OCI-LY3 (cell line): ENCODE measurements around the gene CD58.
A peak's percentile ranks its signal among the peaks of the same experiment; 100 is the strongest.

ENCODE experiments used
- H2AFZ ChIP-seq: fragments of 200-600, 300-600 bp; shearing (Covaris generic); 2 replicates; pipeline ENCODE4 v1.6.0; 2014; ENCODE audit warnings: antibody characterized with exemption, low read depth, low read length
- H3K27ac ChIP-seq: fragments of 200-600, 300-600 bp; sonication (generic); 2 replicates; pipeline ENCODE4 v1.5.1; 2014; ENCODE audit warnings: mild to moderate bottlenecking, low read length, moderate library complexity, mixed read lengths
- H3K27me3 ChIP-seq: fragments of 200-600, 300-600 bp; sonication (generic); 2 replicates; pipeline ENCODE4 v1.6.1; 2014; ENCODE audit warnings: low read depth, low read length, mixed read lengths
- H3K36me3 ChIP-seq: fragments of 200-600, 300-600 bp; sonication (generic); replicated peaks from 2 replicates; pipeline ENCODE3; 2014; ENCODE audit warnings: low read depth, low read length, mixed read lengths
- H3K4me1 ChIP-seq: fragments of 300-600, 200-600 bp; sonication (generic); 2 replicates; pipeline ENCODE4 v1.6.1; 2014; ENCODE audit warnings: low read length, mixed read lengths
- H3K4me2 ChIP-seq: fragments of 200-600, 300-600 bp; sonication (generic); 2 replicates; pipeline ENCODE4 v1.6.1; 2014; ENCODE audit warnings: low read length, mixed read lengths
- H3K4me3 ChIP-seq: fragments of 300-600, 200-600 bp; sonication (generic); 2 replicates; pipeline ENCODE4 v1.5.1; 2014; ENCODE audit warnings: antibody characterized with exemption, mild to moderate bottlenecking, low read length, moderate library complexity
- H3K79me2 ChIP-seq: fragments of 300-600, 200-600 bp; shearing (Covaris generic); 2 replicates; pipeline ENCODE4 v1.6.1; 2014; ENCODE audit warnings: mild to moderate bottlenecking, low read length, mixed read lengths
- H3K9ac ChIP-seq: fragments of 300-600, 200-600 bp; shearing (Covaris generic); 2 replicates; pipeline ENCODE4 v1.6.0; 2014; ENCODE audit warnings: mild to moderate bottlenecking, low read length, moderate library complexity
- H3K9me3 ChIP-seq: fragments of 200-600, 300-600 bp; shearing (Covaris generic); 2 replicates; pipeline ENCODE4 v1.6.1; 2014; ENCODE audit warnings: low read length, mixed read lengths; ENCODE audit not compliant: insufficient read depth
- H4K20me1 ChIP-seq: fragments of 200-600, 300-600 bp; sonication (generic); 2 replicates; pipeline ENCODE4 v1.6.1; 2016; ENCODE audit warnings: low read length, mixed read lengths; ENCODE audit not compliant: insufficient read depth
- EZH2phosphoT487 ChIP-seq: fragments of 200-600 bp; shearing (Covaris generic); IDR thresholded peaks from 2 replicates; pipeline ENCODE4 v1.6.1; 2018; ENCODE audit warnings: antibody characterized with exemption, mixed run types, low read depth
- TF ChIP-seq, protein P1 (sequence below): fragments of 200-600, 300-600 bp; sonication (generic); IDR thresholded peaks from 2 replicates; pipeline ENCODE4 v1.5.1; 2014; ENCODE audit warnings: antibody characterized with exemption, low read length, low read depth

Gene CD58

DNA sequence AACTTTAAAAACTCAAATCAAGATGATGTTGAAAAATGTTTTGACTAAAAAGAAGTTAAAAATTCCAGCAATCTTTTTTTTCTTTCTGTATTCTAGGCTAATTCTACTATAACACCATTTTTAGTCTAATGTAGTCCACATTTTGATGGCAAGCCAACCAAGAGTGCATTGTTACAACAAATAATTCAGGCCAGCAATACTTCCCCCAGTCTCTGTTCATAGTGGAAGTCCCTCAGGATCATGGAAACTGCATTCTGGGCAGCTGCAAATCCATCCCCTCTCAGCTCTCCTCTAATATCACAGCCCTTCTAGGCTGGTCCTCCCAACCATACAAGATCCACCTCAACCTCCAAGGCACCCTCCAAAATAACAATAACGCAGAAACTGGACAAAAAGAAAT, 7.8 kb upstream of the CD58 start:
- TF ChIP-seq, protein P1, sequence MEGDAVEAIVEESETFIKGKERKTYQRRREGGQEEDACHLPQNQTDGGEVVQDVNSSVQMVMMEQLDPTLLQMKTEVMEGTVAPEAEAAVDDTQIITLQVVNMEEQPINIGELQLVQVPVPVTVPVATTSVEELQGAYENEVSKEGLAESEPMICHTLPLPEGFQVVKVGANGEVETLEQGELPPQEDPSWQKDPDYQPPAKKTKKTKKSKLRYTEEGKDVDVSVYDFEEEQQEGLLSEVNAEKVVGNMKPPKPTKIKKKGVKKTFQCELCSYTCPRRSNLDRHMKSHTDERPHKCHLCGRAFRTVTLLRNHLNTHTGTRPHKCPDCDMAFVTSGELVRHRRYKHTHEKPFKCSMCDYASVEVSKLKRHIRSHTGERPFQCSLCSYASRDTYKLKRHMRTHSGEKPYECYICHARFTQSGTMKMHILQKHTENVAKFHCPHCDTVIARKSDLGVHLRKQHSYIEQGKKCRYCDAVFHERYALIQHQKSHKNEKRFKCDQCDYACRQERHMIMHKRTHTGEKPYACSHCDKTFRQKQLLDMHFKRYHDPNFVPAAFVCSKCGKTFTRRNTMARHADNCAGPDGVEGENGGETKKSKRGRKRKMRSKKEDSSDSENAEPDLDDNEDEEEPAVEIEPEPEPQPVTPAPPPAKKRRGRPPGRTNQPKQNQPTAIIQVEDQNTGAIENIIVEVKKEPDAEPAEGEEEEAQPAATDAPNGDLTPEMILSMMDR = no peak
- TF ChIP-seq EZH2phosphoT487 = no peak
- Histone ChIP-seq H3K27ac (no peak overlapping the region), H3K36me3 (peaks cover 26% of the 10 kb centered on the region), H3K4me3 (no peak overlapping the region), H2AFZ (no peak overlapping the region), H3K4me1 (peaks cover 60% of the 10 kb centered on the region), H3K9ac (no peak overlapping the region), H4K20me1 (no peaks in the 10 kb centered on the region), H3K4me2 (no peak overlapping the region), H3K9me3 (no peaks in the 10 kb centered on the region), H3K27me3 (no peaks in the 10 kb centered on the region), H3K79me2 (no peaks in the 10 kb centered on the region)

DNA sequence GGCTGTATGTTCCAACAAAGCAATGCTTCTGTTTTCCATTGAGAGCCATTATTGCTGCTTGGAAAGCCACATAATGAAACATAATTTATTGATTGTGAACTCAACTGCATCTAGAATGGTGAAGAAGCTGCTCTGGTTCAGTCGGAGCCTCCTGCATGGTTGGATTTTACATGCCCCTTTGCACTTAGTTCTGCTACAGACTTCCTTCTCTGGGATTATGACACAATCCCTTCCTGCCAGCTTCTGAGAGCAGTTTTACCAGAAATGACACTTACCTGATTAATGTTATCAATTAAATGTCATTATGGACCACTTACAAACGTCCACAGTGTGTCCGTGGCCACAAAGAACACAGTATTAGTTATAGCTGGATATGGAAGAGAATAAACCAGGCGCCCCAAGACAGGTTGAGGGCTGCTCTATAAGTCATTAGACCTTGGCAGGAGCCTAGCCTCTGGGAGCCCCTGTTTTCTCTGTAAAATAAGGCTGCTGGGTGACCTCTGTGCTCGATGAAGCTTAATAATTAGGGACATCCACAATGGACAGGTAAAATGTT, 7.0 kb upstream of the CD58 start:
- Histone ChIP-seq H3K4me2 (no peak overlapping the region), H3K79me2 (no peaks in the 10 kb centered on the region), H3K36me3 (peaks cover 20% of the 10 kb centered on the region), H3K9me3 (no peaks in the 10 kb centered on the region), H3K4me1 (peaks cover 68% of the 10 kb centered on the region), H3K4me3 (no peak overlapping the region), H3K27me3 (no peaks in the 10 kb centered on the region), H4K20me1 (no peaks in the 10 kb centered on the region), H3K9ac (no peak overlapping the region), H2AFZ (no peak overlapping the region), H3K27ac (peak overlapping the region; percentile 98; the same call in 1 of the 2 replicates)
- TF ChIP-seq EZH2phosphoT487 = no peak
- TF ChIP-seq, protein P1 = no peak

DNA sequence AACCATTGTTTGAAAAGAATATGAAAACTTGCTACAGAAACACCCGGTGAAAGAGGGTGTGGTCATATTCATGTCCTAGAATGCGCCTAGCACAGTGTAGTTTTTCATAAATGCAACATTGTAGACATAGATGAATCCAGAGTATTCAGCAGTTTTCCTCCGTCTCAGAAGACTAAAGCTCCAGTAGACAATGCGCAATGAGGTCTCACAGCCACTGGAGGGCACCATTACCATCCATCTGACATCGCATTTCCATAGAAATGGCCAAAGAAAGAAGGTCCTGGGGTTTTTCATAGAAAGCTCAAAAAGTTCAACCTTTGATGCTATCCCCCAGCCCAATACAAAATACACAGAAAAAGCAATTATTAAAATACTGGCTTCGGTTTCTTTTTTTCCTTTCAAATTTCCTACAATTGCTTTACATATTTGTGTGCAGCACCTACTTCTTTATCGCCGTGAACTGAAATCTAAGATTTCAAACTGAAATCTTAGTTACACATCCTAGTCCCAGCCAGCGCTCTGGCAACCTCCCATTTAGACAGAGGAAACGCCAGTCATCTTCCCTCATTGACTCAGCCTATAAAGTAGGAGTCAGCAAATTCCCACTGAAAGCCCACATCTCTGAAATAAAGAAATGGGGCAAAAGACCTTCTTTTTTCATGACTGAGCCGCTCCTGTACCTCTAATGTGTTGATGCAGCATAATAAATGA, 3.9 kb upstream of the CD58 start:
- H3K27ac ChIP-seq = peak overlapping the region; percentile 98
- peaks cover 74% of the 10 kb centered on the region for H3K4me1 ChIP-seq
- H3K4me2 ChIP-seq = peak overlapping the region; percentile 98
- H2AFZ ChIP-seq = no peak overlapping the region
- peaks cover 13% of the 10 kb centered on the region for H3K36me3 ChIP-seq
- H3K79me2 ChIP-seq = peaks cover 15% of the 10 kb centered on the region
- H3K27me3 ChIP-seq = no peaks in the 10 kb centered on the region
- peak overlapping the region; percentile 68 for H3K9ac ChIP-seq
- no peaks in the 10 kb centered on the region for H3K9me3 ChIP-seq
- no peaks in the 10 kb centered on the region for H4K20me1 ChIP-seq
- no peak for TF ChIP-seq EZH2phosphoT487
- TF ChIP-seq, protein P1 = peak; percentile 84
- peak overlapping the region; percentile 36 for H3K4me3 ChIP-seq

DNA sequence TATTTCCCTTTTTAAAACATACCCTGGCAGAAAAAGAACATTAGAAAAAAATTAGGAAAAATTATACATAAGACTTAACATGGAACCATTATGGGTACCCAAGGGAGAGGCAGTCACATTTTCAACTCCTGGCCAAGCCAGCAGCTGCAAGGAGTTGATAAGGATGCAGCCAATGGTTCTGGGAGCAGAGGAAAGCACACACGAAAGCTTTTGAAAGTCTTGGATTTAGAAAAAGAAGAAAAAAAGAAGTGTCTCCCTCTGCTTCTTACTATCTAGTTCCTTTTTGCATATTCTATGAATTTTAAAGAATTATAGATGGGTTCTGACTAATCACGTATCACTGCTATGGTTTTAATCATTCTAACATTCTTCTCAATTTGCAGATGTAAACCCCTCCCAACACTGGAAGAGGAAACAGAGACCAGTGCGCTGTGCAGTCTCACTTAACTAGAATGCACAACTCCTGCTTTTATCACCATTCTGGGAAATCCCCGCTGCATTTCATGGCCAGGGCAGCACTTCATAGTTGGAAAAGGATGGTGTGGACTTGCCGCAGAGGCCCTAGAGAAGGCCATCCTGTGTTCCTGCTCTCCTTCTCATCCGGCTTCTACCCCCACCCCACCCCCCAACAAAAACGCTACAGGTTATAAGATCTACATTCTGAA, 2.7 kb upstream of the CD58 start:
- Histone ChIP-seq H3K27ac (peak overlapping the region; percentile 98), H3K9me3 (no peaks in the 10 kb centered on the region), H3K36me3 (peaks cover 13% of the 10 kb centered on the region), H4K20me1 (no peaks in the 10 kb centered on the region), H3K4me1 (peaks cover 86% of the 10 kb centered on the region), H3K27me3 (no peaks in the 10 kb centered on the region), H2AFZ (no peak overlapping the region), H3K4me2 (peak overlapping the region; percentile 98), H3K9ac (peak overlapping the region; percentile 100), H3K79me2 (peaks cover 22% of the 10 kb centered on the region), H3K4me3 (peak overlapping the region; percentile 36)
- TF ChIP-seq, protein P1 = no peak
- no peak for TF ChIP-seq EZH2phosphoT487
